ENCODE measurements around the gene KRTAP29-1. TPM values are rescaled to one million over a fixed set of nuclear protein-coding genes. Genes with fewer than 3 reads are reported as not detected.

KRTAP29-1 gene
- total RNA-seq, 2 experiments from 2014 or later: not detected

DNA sequence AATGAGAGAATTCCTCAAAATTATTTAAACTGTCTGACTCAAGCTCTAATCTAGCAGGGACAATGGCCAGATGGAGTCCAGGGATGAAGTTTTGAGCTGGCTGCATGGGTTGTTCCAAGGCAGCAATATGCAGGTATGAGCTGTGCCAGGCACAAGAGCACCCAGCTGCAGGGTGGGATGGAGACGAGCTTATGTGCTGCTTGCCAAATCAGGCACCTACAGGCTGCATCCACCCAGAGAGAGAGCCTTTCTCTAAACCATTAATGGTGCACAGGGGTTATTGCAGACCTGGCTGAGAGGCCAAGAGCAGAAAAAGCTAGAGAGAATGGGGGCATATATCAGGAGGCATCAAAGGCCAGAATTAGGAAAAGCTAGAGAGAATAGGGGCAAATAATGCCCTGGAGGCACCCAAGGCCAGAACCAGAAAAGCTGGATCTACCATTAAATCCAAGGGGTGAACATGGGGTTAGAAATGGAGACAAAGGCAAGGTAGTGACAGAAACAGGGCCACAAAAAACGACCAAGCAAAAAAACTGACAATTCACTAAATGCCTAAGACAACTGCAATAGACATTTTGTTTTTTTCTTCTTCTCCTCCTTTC, 37.0 kb upstream of the KRTAP29-1 start:
- ATAC-seq: no peak

DNA sequence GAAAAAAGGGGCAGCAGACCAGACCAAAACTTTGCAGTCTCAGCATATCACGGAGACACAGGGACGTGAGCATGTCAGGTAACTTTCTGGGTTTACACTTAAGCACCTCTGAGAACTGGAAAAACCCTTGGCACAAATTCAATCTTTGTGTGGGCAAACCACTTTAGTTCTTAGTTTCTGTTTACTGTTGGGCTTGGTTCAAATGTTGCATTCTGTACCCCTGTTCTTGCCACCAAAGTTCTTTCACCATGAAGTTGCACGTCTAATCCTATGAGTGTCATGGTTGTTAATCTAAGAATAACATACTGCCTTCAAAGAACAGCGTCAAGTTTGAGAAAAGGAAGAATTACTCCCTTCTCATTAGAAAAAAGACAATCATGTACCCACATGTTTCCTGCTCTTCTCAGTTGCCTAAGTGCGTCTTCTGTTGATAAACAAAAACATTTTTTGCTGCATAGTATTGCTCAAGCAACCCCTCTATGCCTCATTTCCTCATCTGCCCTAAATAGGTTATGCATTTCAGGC, 36.4 kb upstream of the KRTAP29-1 start:
- peaks cover 8% of the 10 kb centered on the region for H3K9me3 Mint-ChIP-seq
- TF ChIP-seq, protein P1, sequence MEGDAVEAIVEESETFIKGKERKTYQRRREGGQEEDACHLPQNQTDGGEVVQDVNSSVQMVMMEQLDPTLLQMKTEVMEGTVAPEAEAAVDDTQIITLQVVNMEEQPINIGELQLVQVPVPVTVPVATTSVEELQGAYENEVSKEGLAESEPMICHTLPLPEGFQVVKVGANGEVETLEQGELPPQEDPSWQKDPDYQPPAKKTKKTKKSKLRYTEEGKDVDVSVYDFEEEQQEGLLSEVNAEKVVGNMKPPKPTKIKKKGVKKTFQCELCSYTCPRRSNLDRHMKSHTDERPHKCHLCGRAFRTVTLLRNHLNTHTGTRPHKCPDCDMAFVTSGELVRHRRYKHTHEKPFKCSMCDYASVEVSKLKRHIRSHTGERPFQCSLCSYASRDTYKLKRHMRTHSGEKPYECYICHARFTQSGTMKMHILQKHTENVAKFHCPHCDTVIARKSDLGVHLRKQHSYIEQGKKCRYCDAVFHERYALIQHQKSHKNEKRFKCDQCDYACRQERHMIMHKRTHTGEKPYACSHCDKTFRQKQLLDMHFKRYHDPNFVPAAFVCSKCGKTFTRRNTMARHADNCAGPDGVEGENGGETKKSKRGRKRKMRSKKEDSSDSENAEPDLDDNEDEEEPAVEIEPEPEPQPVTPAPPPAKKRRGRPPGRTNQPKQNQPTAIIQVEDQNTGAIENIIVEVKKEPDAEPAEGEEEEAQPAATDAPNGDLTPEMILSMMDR (IDR thresholded peaks at IDR 0.05): no peak
- H3K27me3 Mint-ChIP-seq: no peaks in the 10 kb centered on the region
- H3K27ac Mint-ChIP-seq: peak overlapping the region; percentile 53
- peak; percentile 65 for ATAC-seq
- no peak overlapping the region for H3K4me3 Mint-ChIP-seq
- peaks cover 2% of the 10 kb centered on the region for H3K36me3 Mint-ChIP-seq (ENCODE audit: low read depth)
- intact Hi-C loops (cut with micrococcal nuclease): loop anchor here (5.0 kb wide), 1 partner anchor 432 kb away; no protein-coding TSS in a partner anchor
- CTCF ChIA-PET: interaction anchor here (0.8 to 2.1 kb wide), 3 partner anchors 16 to 211 kb away, joined by 4 to 13 read pairs (median 5); no protein-coding TSS in a partner anchor
- H3K4me1 Mint-ChIP-seq (ENCODE audit: low read depth): peaks cover 67% of the 10 kb centered on the region
- POLR2A ChIA-PET: interaction anchor here (0.7 kb wide), 1 partner anchor 64 kb away, joined by 3 read pairs; no protein-coding TSS in a partner anchor
- DNase-seq: peak; percentile 52

More for the DNA sequence above, 37.0 kb upstream of the KRTAP29-1 start:
- ChIA-PET CTCF (interaction anchor here (1.9 to 2.1 kb wide), 2 partner anchors 17 to 210 kb away, joined by 5 to 13 read pairs; no protein-coding TSS in a partner anchor), POLR2A (no interaction called here)
- Mint-ChIP-seq H3K4me1 (ENCODE audit: low read depth) (peaks cover 61% of the 10 kb centered on the region), H3K9me3 (peaks cover 8% of the 10 kb centered on the region), H3K27me3 (no peaks in the 10 kb centered on the region), H3K27ac (no peak overlapping the region), H3K36me3 (ENCODE audit: low read depth) (peaks cover 2% of the 10 kb centered on the region), H3K4me3 (no peak overlapping the region)
- DNase-seq: no peak
- intact Hi-C loops (cut with micrococcal nuclease): loop anchor here (5.0 kb wide), 1 partner anchor 432 kb away; no protein-coding TSS in a partner anchor
- TF ChIP-seq, protein P1 (IDR thresholded peaks at IDR 0.05): no peak

DNA sequence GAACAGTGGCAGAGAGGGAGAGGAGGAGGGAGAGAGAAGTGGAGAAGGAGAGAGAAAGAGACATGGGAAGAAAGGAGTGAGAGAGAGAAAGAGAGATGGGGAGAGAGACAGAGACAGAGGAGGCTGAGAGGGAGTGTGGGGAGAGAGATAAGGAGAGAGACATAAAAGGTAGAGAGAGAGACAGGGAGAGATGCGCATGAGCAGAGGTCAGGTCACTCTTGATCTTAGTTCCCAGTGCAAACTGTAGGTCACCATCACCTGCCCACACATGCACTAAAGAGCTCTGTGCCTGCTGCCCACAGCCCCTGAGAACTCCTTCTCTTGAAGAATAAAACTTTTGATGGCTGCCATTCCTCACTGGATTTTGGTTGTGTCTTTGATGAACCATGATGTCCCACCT, 33.1 kb upstream of the KRTAP29-1 start:
- DNase-seq (no peak), ATAC-seq (no peak)
- intact Hi-C loops (cut with micrococcal nuclease): loop anchor here (5.0 kb wide), 1 partner anchor 428 kb away; no protein-coding TSS in a partner anchor
- no peaks in the 10 kb centered on the region for H3K9me3 Mint-ChIP-seq
- ChIA-PET POLR2A (no interaction called here), CTCF (interaction anchor here (1.1 kb wide), 1 partner anchor 14 kb away, joined by 4 read pairs; no protein-coding TSS in a partner anchor)
- H3K27ac Mint-ChIP-seq: no peak overlapping the region
- H3K4me1 Mint-ChIP-seq (ENCODE audit: low read depth): peaks cover 53% of the 10 kb centered on the region
- TF ChIP-seq, protein P1 (IDR thresholded peaks at IDR 0.05): no peak
- no peaks in the 10 kb centered on the region for H3K36me3 Mint-ChIP-seq (ENCODE audit: low read depth)
- H3K27me3 Mint-ChIP-seq: no peaks in the 10 kb centered on the region
- no peak overlapping the region for H3K4me3 Mint-ChIP-seq

DNA sequence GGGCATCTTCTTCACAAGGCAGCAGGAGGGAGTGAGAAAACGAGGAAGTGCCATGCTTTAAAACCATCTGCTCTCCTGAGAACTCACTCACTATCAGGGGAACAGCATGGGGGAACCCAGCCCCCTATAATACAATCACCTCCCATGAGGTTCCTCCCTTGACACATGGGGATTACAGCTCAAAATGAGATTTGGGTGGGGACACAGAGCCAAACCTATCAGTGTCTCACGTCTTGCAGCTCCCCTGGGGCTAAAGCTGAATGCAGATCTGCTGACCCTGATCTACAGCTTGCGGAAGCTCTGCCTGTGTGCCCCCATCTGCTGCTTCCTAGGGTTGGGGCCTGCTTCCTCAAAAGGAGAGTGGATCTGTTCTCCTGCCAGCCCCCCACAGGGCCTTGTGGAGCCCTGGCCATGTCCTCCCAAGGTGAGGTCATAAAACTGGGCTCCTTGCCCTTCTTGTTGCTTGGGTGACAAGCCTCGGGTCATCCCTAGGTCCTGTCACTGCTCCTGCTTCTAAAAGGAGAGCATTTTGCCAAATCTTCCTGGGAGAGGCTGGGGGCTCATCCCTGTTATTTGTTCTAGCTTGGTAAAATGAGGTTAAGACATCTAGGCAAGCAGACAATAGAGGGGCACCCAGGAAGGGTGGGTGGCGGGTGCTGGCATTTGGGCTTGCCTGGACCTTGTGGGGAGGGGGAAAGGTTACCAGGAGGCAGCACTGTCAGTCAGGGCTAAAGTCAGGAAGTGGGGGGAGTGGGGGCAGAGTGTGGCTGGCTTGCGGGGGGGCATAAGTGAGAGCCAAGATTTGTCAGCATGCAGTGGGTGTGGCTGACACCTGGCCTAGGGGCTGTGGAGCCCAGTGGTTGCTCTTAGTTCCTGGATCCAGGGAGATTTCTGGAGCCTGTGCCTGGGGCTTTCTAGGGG, 32.0 kb upstream of the KRTAP29-1 start:
- H3K4me1 Mint-ChIP-seq (ENCODE audit: low read depth): peaks cover 42% of the 10 kb centered on the region
- H3K4me3 Mint-ChIP-seq: no peak overlapping the region
- no peak for ATAC-seq
- H3K27ac Mint-ChIP-seq: peak overlapping the region; percentile 52
- TF ChIP-seq, protein P1 (IDR thresholded peaks at IDR 0.05): no peak
- H3K9me3 Mint-ChIP-seq: no peaks in the 10 kb centered on the region
- ChIA-PET POLR2A (interaction anchor here (0.6 to 1.2 kb wide), 2 partner anchors 15 kb away, joined by 3 read pairs; no protein-coding TSS in a partner anchor), CTCF (interaction anchor here (2.7 kb wide), 1 partner anchor 13 kb away, joined by 10 read pairs; no protein-coding TSS in a partner anchor)
- intact Hi-C loops (cut with micrococcal nuclease): loop anchor here (5.0 kb wide), 1 partner anchor 427 kb away; no protein-coding TSS in a partner anchor
- H3K27me3 Mint-ChIP-seq: no peaks in the 10 kb centered on the region
- H3K36me3 Mint-ChIP-seq (ENCODE audit: low read depth): no peaks in the 10 kb centered on the region
- DNase-seq: peak; percentile 43
